Omental fat pad (tissue), 4 donors: ENCODE results near the gene DSCAML1. TPM values are rescaled to one million over a fixed set of nuclear protein-coding genes. Genes with fewer than 3 reads are reported as not detected.

ENCODE experiments used
- ATAC-seq: fragments of 150-250 bp; one replicate; pipeline ENCODE4 v1.9.1; 2016; ENCODE audit warnings: mild to moderate bottlenecking, moderate library complexity; ENCODE audit not compliant: low FRiP score
- DNase-seq: peaks from one replicate; pipeline ENCODE4 v3.0.0-alpha.2; 2019; ENCODE audit warnings: low spot score
- CTCF ChIP-seq, 3 donors: fragments of 450-650 bp; IDR thresholded peaks; one replicate each; pipeline ENCODE4 v1.5.1; 2016 to 2017; ENCODE audit warnings: antibody characterized with exemption in 3 of 3, mild to moderate bottlenecking in 3 of 3, moderate library complexity in 2 of 3
- total RNA-seq, 4 donors: library from RNA; depleted of rRNA; stranded (reverse); fragments of >200 nt; gene quantifications; one replicate each; pipeline ENCODE4 v1.1.0, GENCODE V29; 2016

Gene DSCAML1
- total RNA-seq, 4 donors from 2014 or later: 0.95 to 10.9 (median 3.9) TPM

GRCh38 chr11:117621226-117621625 lies 175.8 kb downstream of the DSCAML1 start:
- no peak for TF ChIP-seq CTCF (IDR thresholded peaks at IDR 0.05)
- ATAC-seq (no peak), DNase-seq (no peak)

- no peak for TF ChIP-seq CTCF (IDR thresholded peaks at IDR 0.05)
- ATAC-seq (no peak), DNase-seq (no peak)
These were observed 176.4 kb downstream of the DSCAML1 start for GRCh38 chr11:117620659-117621058.

- DNase-seq (no peak), ATAC-seq (no peak)
- no peak for TF ChIP-seq CTCF (IDR thresholded peaks at IDR 0.05)
These were observed 176.9 kb downstream of the DSCAML1 start for GRCh38 chr11:117620086-117620485.

GRCh38 chr11:117619661-117620060 lies 177.4 kb downstream of the DSCAML1 start:
- DNase-seq: no peak
- no peak for TF ChIP-seq CTCF (IDR thresholded peaks at IDR 0.05)
- ATAC-seq: no peak

GRCh38 chr11:117618982-117619355 lies 178.0 kb downstream of the DSCAML1 start:
- DNase-seq (no peak), ATAC-seq (no peak)
- TF ChIP-seq CTCF (IDR thresholded peaks at IDR 0.05): no peak

GRCh38 chr11:117618302-117618981 lies 178.6 kb downstream of the DSCAML1 start:
- DNase-seq (no peak), ATAC-seq (no peak)
- TF ChIP-seq CTCF (IDR thresholded peaks at IDR 0.05): no peak

GRCh38 chr11:117616979-117617378 lies 180.0 kb downstream of the DSCAML1 start:
- TF ChIP-seq CTCF (IDR thresholded peaks at IDR 0.05): no peak
- DNase-seq: no peak
- ATAC-seq: no peak
